HAP-1 (cell line): Measurements from ENCODE around the gene CENPW.

Experiments used
- DNase-seq, 2 experiments: peaks; one replicate each; pipeline ENCODE4 v3.0.0-alpha.2; 2016 to 2020; ENCODE audit warnings: low spot score in 2 of 2
- H3K27me3 ChIP-seq: fragments of 250-450 bp; sonication (Bioruptor Pico); 2 replicates; pipeline ENCODE4 v1.5.1; 2020; ENCODE audit warnings: low read depth, mild to moderate bottlenecking, moderate library complexity
- H3K36me3 ChIP-seq: fragments of 250-450 bp; sonication (Bioruptor Pico); replicated peaks from 2 replicates; pipeline ENCODE4 v1.5.1; 2020; ENCODE audit warnings: mild to moderate bottlenecking
- H3K4me1 ChIP-seq: fragments of 250-450 bp; sonication (Bioruptor Pico); 2 replicates; pipeline ENCODE4 v1.5.1; 2020; ENCODE audit warnings: mild to moderate bottlenecking
- H3K4me3 ChIP-seq: fragments of 250-450 bp; sonication (Bioruptor Pico); 2 replicates; pipeline ENCODE4 v1.5.1; 2020; ENCODE audit warnings: mild to moderate bottlenecking, moderate library complexity
- H3K9me3 ChIP-seq: fragments of 250-450 bp; sonication (Bioruptor Pico); 2 replicates; pipeline ENCODE4 v1.5.1; 2020; ENCODE audit warnings: mild to moderate bottlenecking, moderate library complexity
- in situ Hi-C: fragments of 300-500 bp; cut with MboI; formaldehyde crosslinking; loops from 3 replicates; pipeline ENCODE4 v1.14.3; 2020; ENCODE audit warnings: low sequenced_read_pairs, inconsistent platforms, mixed read lengths

Gene CENPW

DNA sequence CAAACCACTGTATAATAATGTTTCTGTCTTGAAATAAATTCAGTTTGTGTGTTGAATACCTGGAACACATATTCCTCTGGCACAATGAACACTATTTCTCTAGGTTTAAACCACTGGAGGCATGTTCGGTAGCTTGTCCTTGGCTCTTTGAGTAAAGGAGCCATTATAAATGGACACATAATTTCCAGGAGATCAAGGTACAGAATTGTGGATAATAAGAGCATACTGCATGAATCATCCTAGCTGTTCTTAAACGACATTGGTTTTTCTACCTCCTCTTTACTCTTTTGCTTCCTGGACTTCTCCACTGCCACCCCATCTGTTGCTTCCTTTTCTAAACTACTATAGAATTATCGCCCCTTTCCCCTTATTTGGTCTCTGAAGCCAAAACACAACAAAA, 1.2 kb downstream of the CENPW start:
- Histone ChIP-seq H3K27me3 (peaks cover 4% of the 10 kb centered on the region; the same call in 1 of the 2 replicates), H3K9me3 (no peaks in the 10 kb centered on the region; the same call in 1 of the 2 replicates), H3K36me3 (no peaks in the 10 kb centered on the region; the same call in 1 of the 2 replicates), H3K4me3 (peak overlapping the region; percentile 74), H3K4me1 (peaks cover 42% of the 10 kb centered on the region)
- DNase-seq: no peak
- in situ Hi-C loops: loop anchor here (25.0 kb wide), 1 partner anchor 354 kb away; the partner anchor contains the start of gene TRMT11

DNA sequence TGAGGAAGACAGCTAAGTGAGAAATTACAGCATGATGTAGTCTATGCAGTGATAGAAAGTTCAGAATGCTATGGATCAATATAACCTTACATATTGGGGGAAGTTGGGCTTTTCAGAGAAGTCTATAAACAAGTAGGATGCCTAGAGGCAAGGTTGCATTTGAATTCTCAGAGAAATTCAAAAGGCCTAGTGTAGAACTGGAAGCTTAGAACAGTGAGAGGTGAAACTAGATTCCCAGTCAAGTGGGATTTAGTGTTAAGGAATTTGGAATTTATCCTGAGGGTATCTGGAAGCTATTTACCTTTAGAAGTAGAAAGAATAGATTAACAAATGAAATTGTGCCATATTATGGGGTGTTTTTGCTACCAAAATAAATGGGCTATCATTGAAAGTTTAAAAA, 4.3 kb downstream of the CENPW start:
- peaks cover 1% of the 10 kb centered on the region; the same call in 1 of the 2 replicates for H3K36me3 ChIP-seq
- no peak overlapping the region for H3K4me3 ChIP-seq
- in situ Hi-C loops: loop anchor here (25.0 kb wide), 1 partner anchor 357 kb away; the partner anchor contains the start of gene TRMT11
- no peaks in the 10 kb centered on the region for H3K9me3 ChIP-seq
- H3K4me1 ChIP-seq: peaks cover 42% of the 10 kb centered on the region
- DNase-seq: peak in 1 of 2 experiments; percentile 90
- no peaks in the 10 kb centered on the region for H3K27me3 ChIP-seq

GRCh38 chr6:126351960-126352359, 12.0 kb downstream of the CENPW start:
- Histone ChIP-seq H3K4me1 (no peaks in the 10 kb centered on the region; the same call in 1 of the 2 replicates), H3K27me3 (no peaks in the 10 kb centered on the region), H3K36me3 (peaks cover 4% of the 10 kb centered on the region; the same call in 1 of the 2 replicates), H3K4me3 (no peak overlapping the region), H3K9me3 (no peaks in the 10 kb centered on the region)
- DNase-seq: no peak
- in situ Hi-C loops: loop anchor here (25.0 kb wide), 1 partner anchor 760 kb away; the partner anchor contains the start of gene RSPO3

DNA sequence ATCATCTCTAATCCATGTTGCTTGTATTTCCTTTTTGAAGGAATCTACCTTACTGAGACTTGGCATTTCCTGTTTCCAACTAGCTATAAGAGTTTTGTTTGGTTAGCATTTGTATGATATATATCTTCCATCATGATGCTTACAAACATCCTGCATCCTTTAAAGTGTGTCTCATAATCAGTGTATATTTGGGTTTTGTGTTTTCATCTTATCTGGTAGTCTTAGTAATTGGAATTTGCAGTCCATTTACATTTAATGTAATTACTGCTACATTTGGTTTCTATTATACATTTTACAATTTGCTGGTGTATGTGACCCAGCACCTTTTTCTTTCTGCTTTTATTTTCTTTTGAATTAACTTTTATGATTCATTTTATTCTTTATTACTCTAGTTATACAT, 12.6 kb downstream of the CENPW start:
- H3K9me3 ChIP-seq: no peaks in the 10 kb centered on the region
- peaks cover 4% of the 10 kb centered on the region; the same call in 1 of the 2 replicates for H3K36me3 ChIP-seq
- no peaks in the 10 kb centered on the region for H3K27me3 ChIP-seq
- no peak overlapping the region for H3K4me3 ChIP-seq
- no peak for DNase-seq
- H3K4me1 ChIP-seq: no peaks in the 10 kb centered on the region; the same call in 1 of the 2 replicates
- in situ Hi-C loops: loop anchor here (25.0 kb wide), 1 partner anchor 760 kb away; the partner anchor contains the start of gene RSPO3

- 0 out of 2 replicates have a peak, but pooled peaks cover 3% of the 10 kb centered on the region for H3K36me3 ChIP-seq
- in situ Hi-C loops: loop anchor here (25.0 kb wide), 1 partner anchor 756 kb away; the partner anchor contains the start of gene RSPO3
- H3K4me3 ChIP-seq: no peak overlapping the region
- DNase-seq: no peak
- no peaks in the 10 kb centered on the region for H3K27me3 ChIP-seq
- H3K9me3 ChIP-seq: no peaks in the 10 kb centered on the region
- no peaks in the 10 kb centered on the region; the same call in 1 of the 2 replicates for H3K4me1 ChIP-seq
Measured at GRCh38 chr6:126356526-126356925, 16.6 kb downstream of the CENPW start.

DNA sequence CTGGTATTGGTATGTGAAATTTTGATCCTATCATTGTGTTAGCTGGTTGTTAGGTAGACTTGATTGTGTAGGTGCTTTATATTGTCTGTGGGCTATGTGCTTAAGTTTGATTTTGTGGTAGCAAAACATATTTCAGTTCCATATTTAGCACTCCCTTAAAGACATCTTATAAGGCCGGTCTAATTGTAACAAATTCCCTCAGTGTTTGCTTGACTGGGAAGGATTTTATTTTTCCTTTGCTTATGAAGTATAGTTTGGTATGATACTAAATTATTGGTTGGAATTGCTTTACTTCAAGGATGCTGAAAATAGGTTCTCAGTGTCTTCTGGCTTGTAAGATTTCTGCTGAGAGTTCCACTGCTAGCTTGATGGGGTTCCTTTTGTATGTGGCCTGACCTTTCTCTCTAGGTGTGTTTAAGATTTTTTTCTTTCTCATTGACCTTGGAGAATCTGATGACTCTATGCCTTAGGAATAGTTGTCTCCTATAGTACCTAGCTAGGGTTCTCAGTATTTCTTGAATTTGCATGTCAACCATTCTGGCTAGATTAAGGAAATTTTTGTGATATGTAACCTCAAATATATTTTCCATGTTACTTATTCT, 20.1 kb downstream of the CENPW start:
- H3K4me1 ChIP-seq: peaks cover 7% of the 10 kb centered on the region; the same call in 1 of the 2 replicates
- no peak for DNase-seq
- H3K4me3 ChIP-seq: no peak overlapping the region
- 0 out of 2 replicates have a peak, but pooled peaks cover 3% of the 10 kb centered on the region for H3K36me3 ChIP-seq
- in situ Hi-C loops: loop anchor here (25.0 kb wide), 1 partner anchor 752 kb away; the partner anchor contains the start of gene RSPO3
- H3K27me3 ChIP-seq: no peaks in the 10 kb centered on the region
- H3K9me3 ChIP-seq: no peaks in the 10 kb centered on the region

- H3K27me3 ChIP-seq: no peaks in the 10 kb centered on the region
- H3K9me3 ChIP-seq: no peaks in the 10 kb centered on the region
- H3K4me3 ChIP-seq: no peak overlapping the region
- no peak for DNase-seq
- in situ Hi-C loops: loop anchor here (25.0 kb wide), 1 partner anchor 750 kb away; the partner anchor contains the start of gene RSPO3
- peaks cover 7% of the 10 kb centered on the region; the same call in 1 of the 2 replicates for H3K4me1 ChIP-seq
- 0 out of 2 replicates have a peak, but pooled peaks cover 3% of the 10 kb centered on the region for H3K36me3 ChIP-seq
Measured at GRCh38 chr6:126361832-126362440, 22.0 kb downstream of the CENPW start.

DNA sequence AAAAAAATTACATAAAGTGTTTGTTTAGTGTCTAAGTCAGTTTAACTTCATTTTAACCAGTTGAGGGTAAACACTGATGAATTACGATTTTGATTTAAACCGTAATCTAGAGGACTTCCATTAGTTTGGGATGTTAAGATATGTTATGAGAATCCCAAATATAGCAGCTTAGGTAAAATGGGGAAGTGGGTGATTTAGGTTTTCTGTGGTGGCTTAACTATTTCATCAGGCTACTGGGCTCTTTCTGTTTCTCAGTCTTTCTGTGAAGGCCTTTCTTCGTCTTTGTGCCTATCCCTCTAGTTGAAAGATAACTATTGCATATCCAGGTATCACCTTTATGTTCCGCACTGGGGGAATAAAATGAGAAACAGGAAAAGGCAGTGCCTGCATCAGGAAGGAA, 27.9 kb downstream of the CENPW start:
- no peak for DNase-seq
- peaks cover 7% of the 10 kb centered on the region; the same call in 1 of the 2 replicates for H3K4me1 ChIP-seq
- H3K27me3 ChIP-seq: no peaks in the 10 kb centered on the region
- H3K36me3 ChIP-seq: no peaks in the 10 kb centered on the region
- no peaks in the 10 kb centered on the region for H3K9me3 ChIP-seq
- no peak overlapping the region for H3K4me3 ChIP-seq
- in situ Hi-C loops: loop anchor here (25.0 kb wide), 1 partner anchor 744 kb away; the partner anchor contains the start of gene RSPO3

DNA sequence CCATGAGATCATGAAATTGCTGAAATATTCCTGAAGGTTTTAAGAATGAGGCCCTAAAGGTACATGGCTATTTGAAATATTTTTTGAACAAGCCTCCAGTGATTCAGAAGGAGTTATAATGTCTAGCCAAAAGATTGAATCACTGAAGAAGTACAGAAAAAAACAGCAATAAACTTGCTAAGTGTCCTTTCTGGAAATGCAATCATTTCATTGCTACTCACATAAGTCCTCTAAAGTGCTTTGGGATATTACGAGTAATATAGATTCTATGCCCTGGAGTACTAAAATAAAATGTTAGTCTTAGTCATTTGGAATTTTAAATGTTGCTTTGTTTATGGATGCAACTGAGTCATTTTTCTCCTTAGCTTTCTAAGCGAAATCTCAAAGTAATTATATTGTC, 32.7 kb downstream of the CENPW start:
- Histone ChIP-seq H3K36me3 (no peaks in the 10 kb centered on the region), H3K4me1 (no peaks in the 10 kb centered on the region; the same call in 1 of the 2 replicates), H3K9me3 (no peaks in the 10 kb centered on the region), H3K4me3 (no peak overlapping the region), H3K27me3 (no peaks in the 10 kb centered on the region)
- no peak for DNase-seq
- in situ Hi-C loops: loop anchor here (25.0 kb wide), 1 partner anchor 740 kb away; the partner anchor contains the start of gene RSPO3

GRCh38 chr6:126373344-126373743, 33.4 kb downstream of the CENPW start:
- H3K27me3 ChIP-seq: no peaks in the 10 kb centered on the region
- no peak overlapping the region for H3K4me3 ChIP-seq
- in situ Hi-C loops: loop anchor here (25.0 kb wide), 1 partner anchor 739 kb away; the partner anchor contains the start of gene RSPO3
- no peaks in the 10 kb centered on the region for H3K9me3 ChIP-seq
- no peak for DNase-seq
- no peaks in the 10 kb centered on the region; the same call in 1 of the 2 replicates for H3K4me1 ChIP-seq
- H3K36me3 ChIP-seq: no peaks in the 10 kb centered on the region

GRCh38 chr6:126374372-126374771, 34.5 kb downstream of the CENPW start:
- Histone ChIP-seq H3K9me3 (no peaks in the 10 kb centered on the region), H3K4me3 (no peak overlapping the region), H3K27me3 (no peaks in the 10 kb centered on the region), H3K36me3 (no peaks in the 10 kb centered on the region), H3K4me1 (no peaks in the 10 kb centered on the region; the same call in 1 of the 2 replicates)
- in situ Hi-C loops: loop anchor here (25.0 kb wide), 1 partner anchor 738 kb away; the partner anchor contains the start of gene RSPO3
- DNase-seq: no peak

DNA sequence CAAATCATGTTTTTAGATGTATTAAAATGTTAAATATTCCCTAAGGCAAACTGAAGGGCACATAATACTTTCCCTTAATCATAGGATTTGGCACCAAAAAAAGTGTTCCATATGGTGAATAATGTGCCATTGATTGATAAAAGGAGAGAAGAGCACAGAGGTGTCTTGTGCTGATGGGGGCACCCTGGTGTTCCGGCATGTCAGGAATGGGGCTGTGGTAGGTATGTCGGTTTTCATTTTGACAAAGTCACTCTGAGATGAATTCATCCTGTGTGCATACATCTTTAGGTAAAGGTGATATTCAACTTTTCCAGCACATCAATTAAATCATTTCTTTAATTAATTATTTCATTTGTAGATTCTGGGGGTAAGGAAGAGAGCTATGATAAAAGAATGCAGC, 36.8 kb downstream of the CENPW start:
- Histone ChIP-seq H3K36me3 (no peaks in the 10 kb centered on the region), H3K9me3 (no peaks in the 10 kb centered on the region), H3K27me3 (no peaks in the 10 kb centered on the region), H3K4me3 (no peak overlapping the region), H3K4me1 (no peaks in the 10 kb centered on the region)
- no peak for DNase-seq
- in situ Hi-C loops: no loop called here

DNA sequence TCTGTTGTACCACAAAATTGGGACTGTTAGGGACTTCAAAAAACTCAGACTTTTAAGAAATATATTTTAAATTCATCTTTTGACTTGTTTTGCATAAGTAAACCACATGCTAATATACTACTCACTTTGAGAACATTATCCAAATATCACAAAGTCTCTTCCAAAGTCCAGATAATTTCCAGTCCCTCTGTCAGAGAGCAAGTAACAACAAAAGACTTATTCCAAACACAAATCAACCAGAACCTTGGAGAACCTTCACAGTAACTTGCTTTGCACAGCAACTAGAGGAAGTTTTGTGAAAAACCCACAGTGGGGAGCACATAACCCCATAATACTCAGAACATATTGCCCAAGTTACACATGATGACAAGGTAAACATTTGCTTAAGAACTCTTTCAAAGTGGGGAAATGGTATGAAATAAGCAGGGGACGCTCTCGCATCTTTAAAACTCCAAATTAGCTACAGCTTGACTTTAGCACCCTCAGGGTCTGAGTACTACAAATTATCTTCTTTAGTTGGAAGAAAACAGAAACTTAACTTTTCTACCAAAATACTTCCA, 37.8 kb downstream of the CENPW start:
- no peaks in the 10 kb centered on the region for H3K27me3 ChIP-seq
- no peaks in the 10 kb centered on the region for H3K4me1 ChIP-seq
- in situ Hi-C loops: no loop called here
- H3K4me3 ChIP-seq: no peak overlapping the region
- no peaks in the 10 kb centered on the region for H3K36me3 ChIP-seq
- no peaks in the 10 kb centered on the region for H3K9me3 ChIP-seq
- DNase-seq: no peak
